NCI-H2029 (cell line): ENCODE data around the gene PKN1.

Source experiments
- DNase-seq: peaks from one replicate; lab custom pipeline; 2025; lab: John Stamatoyannopoulos, UW

Gene PKN1

DNA sequence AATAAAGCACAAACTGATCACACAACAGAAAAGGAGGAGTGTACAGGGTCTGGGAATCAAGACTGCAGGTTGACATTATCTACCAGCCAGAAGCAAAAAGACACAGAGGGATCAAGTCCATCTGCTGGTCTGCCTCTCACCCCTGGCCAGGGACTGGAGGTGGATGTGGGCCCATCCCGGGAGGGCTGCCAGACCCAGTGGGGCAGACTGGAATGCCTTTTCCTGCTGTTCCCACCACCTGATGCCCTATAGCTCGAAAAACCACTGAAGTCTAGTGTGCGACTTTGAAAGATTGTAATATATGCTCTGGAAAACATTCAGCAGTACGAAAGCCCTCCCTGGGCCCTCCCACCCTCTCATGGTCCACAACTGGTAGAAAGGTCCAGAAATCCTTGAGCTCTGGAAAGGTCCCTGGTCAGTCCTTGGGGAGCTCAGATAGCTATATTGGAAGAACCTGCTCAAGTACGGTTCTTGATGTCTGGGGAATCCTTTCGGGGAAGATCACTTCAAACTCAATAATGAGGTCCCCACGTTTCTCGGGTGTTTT lies 82.5 kb downstream of the PKN1 start:
- no peak for DNase-seq

- no peak for DNase-seq
Measured at GRCh38 chr19:14516048-14516534, 83.0 kb downstream of the PKN1 start.

- no peak for DNase-seq
Measured at GRCh38 chr19:14516746-14517438, 83.8 kb downstream of the PKN1 start.

DNA sequence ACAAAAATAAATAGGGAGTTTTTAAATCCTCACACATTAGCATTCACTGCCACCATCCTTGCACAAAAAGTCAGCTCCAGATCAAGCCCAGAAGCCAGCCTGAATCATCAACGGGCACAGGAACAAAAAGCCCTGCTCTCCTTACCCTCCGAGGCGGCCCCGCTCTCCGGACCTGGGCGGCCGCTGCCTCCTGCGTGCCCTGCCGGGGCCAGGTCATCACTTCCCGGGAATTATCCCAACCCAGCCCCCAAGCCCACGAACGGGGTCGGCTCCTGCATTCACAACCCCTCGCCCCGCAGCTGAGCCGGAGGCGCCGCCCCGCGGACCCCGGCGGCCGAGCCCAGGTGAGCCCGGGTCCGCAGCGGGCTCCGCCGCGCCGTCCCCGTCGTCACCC lies 84.3 kb downstream of the PKN1 start:
- no peak for DNase-seq

DNA sequence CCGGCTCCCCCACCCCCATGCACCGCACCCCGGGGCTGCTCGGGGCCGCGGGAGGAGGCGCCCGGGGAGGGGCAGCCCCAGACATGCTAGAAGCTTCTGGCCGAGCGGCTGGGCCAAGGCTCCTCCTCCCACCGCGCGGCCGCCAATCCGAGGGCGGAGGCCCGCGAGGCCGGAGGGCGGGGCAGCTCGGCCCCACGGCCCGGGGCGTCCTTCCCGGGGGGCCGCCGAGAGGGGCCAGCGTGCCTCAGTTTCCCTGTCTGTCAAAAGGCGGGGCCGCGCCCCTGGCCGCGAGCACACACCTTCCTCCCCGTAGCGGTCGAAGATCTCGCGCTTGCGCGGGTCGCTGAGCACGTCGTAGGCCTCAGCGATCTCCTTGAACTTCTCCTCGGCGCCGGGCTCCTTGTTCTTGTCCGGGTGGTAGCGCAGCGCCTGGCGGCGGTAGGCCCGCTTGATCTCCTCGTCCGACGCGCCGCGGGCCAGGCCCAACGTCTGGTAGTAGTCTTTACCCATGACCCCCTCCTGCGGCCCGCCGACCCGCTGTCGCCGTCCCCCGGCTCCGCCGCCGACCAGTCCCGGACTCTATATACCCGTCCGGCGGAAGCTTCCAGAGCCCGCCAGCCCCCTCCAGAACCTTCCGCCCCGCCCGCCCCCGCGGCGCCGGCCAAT lies 84.9 kb downstream of the PKN1 start, which contains the start of gene DNAJB1:
Gene DNAJB1 (minus strand): TSS at position 558 of the 666 bp plus-strand sequence. CDS start 48 bp downstream, at position 510.
- DNase-seq, result peak; percentile 43

GRCh38 chr19:14519245-14519859 lies 86.2 kb downstream of the PKN1 start:
- no peak for DNase-seq

DNA sequence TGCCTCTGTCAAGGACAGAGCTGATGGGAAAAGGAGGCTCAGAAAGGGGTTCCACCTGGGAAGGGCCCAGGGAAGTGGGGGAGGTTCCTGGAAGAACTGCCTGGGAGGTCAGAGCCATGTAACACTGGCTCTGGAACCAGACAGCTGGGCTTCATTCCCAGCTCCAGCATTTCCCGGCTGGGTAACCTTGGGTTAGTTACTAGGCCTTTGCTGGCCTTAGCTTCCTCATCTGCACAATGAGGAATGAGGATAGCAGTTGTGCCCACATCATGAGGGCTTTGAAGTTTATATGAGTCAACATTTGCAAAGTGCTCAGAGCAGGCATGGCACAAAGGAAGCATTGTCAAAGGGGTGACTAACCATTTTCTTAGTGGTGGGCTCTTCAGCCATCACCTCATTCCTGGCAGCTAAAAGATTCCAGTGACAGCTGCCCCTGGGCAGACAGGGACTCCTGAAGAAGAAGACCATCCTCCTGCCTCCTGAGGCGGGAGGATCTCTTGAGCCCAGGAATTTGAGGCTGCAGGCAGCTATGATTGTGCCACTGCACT lies 86.8 kb downstream of the PKN1 start:
- DNase-seq, result no peak

GRCh38 chr19:14520543-14520942 lies 87.4 kb downstream of the PKN1 start:
- DNase-seq, result no peak
